ENCODE data around the gene FTCD. TPM values are rescaled to one million over a fixed set of nuclear protein-coding genes. Genes with fewer than 3 reads are reported as not detected.

FTCD gene
- total and polyA plus RNA-seq, 2 of the 8 experiments (the other 6 are each of a cell fraction or from before 2014, with no cell fraction given): 3.3 to 4.9 TPM

DNA sequence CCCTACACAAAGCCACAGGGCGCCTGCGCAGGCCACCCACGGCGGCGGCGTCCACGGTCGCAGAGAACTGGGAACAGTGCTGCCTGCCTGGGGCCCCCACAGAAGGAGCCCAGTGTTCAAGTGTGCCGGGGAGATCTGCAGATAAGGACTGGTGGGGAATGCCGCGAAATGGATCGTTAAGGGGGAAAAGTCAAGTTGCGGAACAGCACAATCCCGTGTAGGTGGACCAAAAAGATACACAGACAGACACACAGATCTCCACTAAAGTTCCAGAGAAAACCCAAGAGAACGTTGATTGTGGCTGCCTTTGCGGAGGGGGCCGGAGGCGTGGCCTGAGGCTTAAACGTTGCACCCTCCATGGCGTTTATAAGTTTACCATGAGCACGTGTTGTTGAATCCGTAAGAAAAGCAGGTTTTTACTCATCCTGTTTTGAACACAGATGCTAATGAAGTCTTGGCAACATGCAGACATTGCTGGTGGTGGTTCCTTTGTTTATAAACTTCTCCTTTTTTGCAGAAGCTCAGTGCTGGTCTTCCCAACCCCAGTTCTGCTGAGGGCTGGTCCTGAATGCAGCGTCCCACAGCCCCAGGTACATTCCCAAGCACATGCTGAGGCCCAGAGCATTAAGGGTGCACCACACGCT, 24.8 kb upstream of the FTCD start:
- Histone ChIP-seq H4K8ac (ENCODE audit: extremely low read depth, insufficient read depth, low read length) (no peak overlapping the region), H3K9me3 (ENCODE audit: insufficient read depth in 2 of 2, low read depth in 1 of 2, low read length in 1 of 2) (no peaks in the 10 kb centered on the region), H4K20me1 (replicated peaks in 1 of 2; ENCODE audit: control insufficient read depth in 1 of 2, insufficient read depth in 2 of 2, low read length in 2 of 2) (peaks cover 0 to 11% of the 10 kb centered on the region in 2 experiments), H3K18ac (ENCODE audit: extremely low read depth, low read length) (no peak overlapping the region), H2AK5ac (ENCODE audit: low read depth, low read length) (no peak overlapping the region; the same call in 1 of the 2 replicates), H3K4me2 (ENCODE audit: insufficient read depth in 1 of 2, low read depth in 2 of 2, low read length in 2 of 2) (0 out of 4 replicates have a peak overlapping the region, but pooled peaks of 1 of the 2 experiments have one; percentile 14), H3K23me2 (ENCODE audit: low read depth, low read length) (peaks cover 8% of the 10 kb centered on the region), H2BK15ac (ENCODE audit: low read length) (no peak overlapping the region), H3K4me1 (replicated peaks in 1 of 4; ENCODE audit: control insufficient read depth in 3 of 4, insufficient read depth in 4 of 4, low read length in 3 of 4) (peaks cover 0 to 20% (median 9%) of the 10 kb centered on the region in 4 experiments; a peak in 5 of 7 replicates), H3K4ac (replicated peaks; ENCODE audit: insufficient read length, low read depth, low read length) (no peak overlapping the region), H3K27me3 (replicated peaks in 1 of 4; ENCODE audit: control insufficient read depth in 3 of 4, extremely low read depth in 1 of 4, insufficient read depth in 3 of 4, low read length in 3 of 4) (no peaks in the 10 kb centered on the region), H3K14ac (ENCODE audit: insufficient read length) (no peak overlapping the region), H2BK20ac (ENCODE audit: low read length) (no peak overlapping the region), H2AFZ (ENCODE audit: low read length) (no peak overlapping the region), H2BK5ac (ENCODE audit: low read depth, low read length) (0 out of 2 replicates have a peak overlapping the region, but pooled peaks have one; percentile 52), H3K9ac (replicated peaks in 1 of 4; ENCODE audit: extremely low read depth in 1 of 4, low read depth in 3 of 4, low read length in 3 of 4) (no peak overlapping the region; a peak in 1 of 7 replicates), H3K79me2 (ENCODE audit: control insufficient read depth in 1 of 2, insufficient read depth in 2 of 2, low read length in 2 of 2) (peaks cover 0 to 24% of the 10 kb centered on the region in 2 experiments; a peak in 2 of 4 replicates), H3K36me3 (ENCODE audit: control insufficient read depth in 2 of 4, insufficient read depth in 4 of 4, low read length in 3 of 4) (peaks cover 0 to 2% (median 0%) of the 10 kb centered on the region in 4 experiments; a peak in 1 of 8 replicates), H3K27ac (ENCODE audit: low read depth, low read length) (peak overlapping the region; percentile 50; the same call in 1 of the 2 replicates), H2BK12ac (ENCODE audit: low read depth, low read length) (no peak overlapping the region; the same call in 1 of the 2 replicates), H4K5ac (ENCODE audit: insufficient read length, low read depth, low read length) (no peak overlapping the region), H3K23ac (ENCODE audit: insufficient read length) (no peak overlapping the region), H3K79me1 (ENCODE audit: low read depth, low read length) (peaks cover 5% of the 10 kb centered on the region; the same call in 1 of the 2 replicates), H2BK120ac (replicated peaks; ENCODE audit: low read depth, low read length) (no peak overlapping the region), H3K56ac (replicated peaks; ENCODE audit: insufficient read length, low read depth, low read length) (no peak overlapping the region), H3K4me3 (ENCODE audit: extremely low read depth in 1 of 4, insufficient read depth in 2 of 4, low read depth in 3 of 4, low read length in 4 of 4) (no peak overlapping the region), H4K91ac (replicated peaks; ENCODE audit: insufficient read length, low read length) (no peak overlapping the region)
- DNase-seq (ENCODE audit: low read depth in 1 of 2, low spot score in 2 of 2): no peak
- CTCF ChIA-PET (ENCODE audit: partially characterized antibody): interaction anchor here (2.5 kb wide), 1 partner anchor 27 kb away, joined by 8 read pairs; no protein-coding TSS in a partner anchor
- no peak for FAIRE-seq
- TF ChIP-seq CTCF (IDR thresholded peaks at IDR 0.05; ENCODE audit: control extremely low read depth in 1 of 3, insufficient read depth in 1 of 3, low read depth in 1 of 3, low read length in 3 of 3) (no peak), TAF1 (IDR thresholded peaks at IDR 0.05; ENCODE audit: low read depth, low read length) (no peak), HDAC2 (IDR thresholded peaks at IDR 0.05; ENCODE audit: borderline replicate concordance in 1 of 2, low read depth in 2 of 2, low read length in 2 of 2) (no peak), BRCA1 (IDR thresholded peaks at IDR 0.05; ENCODE audit: low read depth, low read length) (no peak), SIN3A (conservative IDR thresholded peaks at IDR 0.05 in 1 of 2, IDR thresholded peaks at IDR 0.05 in 1 of 2; ENCODE audit: low read depth in 1 of 2, low read length in 2 of 2) (no peak), RFX5 (IDR thresholded peaks at IDR 0.05; ENCODE audit: borderline replicate concordance, low read depth, low read length) (no peak), CEBPB (IDR thresholded peaks at IDR 0.05; ENCODE audit: low read depth, low read length) (no peak)
- POLR2A ChIA-PET (ENCODE audit: partially characterized antibody): interaction anchor here (0.6 to 1.5 kb wide), 2 partner anchors 10 to 117 kb away, joined by 3 read pairs; no protein-coding TSS in a partner anchor
- WGBS, 2 experiments (ENCODE audit: extremely low coverage in 1 of 2, insufficient coverage in 1 of 2, insufficient read length in 1 of 2, insufficient replicate concordance in 2 of 2, low coverage in 1 of 2, low lambda C conversion rate in 2 of 2, missing lambda C conversion rate in 1 of 2): 89% methylated on average over 24 of the region's 24 CpGs; no CpG with 5 or more reads in 1 of the 2 experiments

Data from H1 (cell line).